ENCODE measurements around the gene ADAM12.

Gene ADAM12

DNA sequence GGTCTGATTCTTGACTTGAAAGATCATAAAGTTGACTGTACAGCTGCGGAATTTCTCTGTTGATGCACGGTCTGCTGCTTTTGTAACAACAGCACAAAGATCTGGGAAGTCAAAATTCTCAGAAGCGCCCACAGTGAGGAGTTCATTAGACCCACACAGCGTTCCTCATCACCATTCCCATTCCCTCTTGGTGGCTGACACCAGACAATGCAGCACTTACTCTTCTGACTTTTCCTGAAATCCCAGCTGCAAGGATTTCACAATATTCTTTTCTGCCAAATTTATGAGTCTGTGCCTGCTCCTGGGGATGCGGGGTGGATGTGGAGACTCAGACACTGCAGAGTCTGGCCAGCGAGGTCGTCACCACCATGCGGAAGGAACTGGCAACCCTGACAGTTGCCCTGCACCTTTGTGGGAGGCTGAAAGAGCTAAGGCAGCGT lies 258.0 kb downstream of the ADAM12 start:
- Histone ChIP-seq H3K4me1 (ENCODE audit: control insufficient read depth in 1 of 2, insufficient read depth in 1 of 2, low read depth in 1 of 2, low read length in 1 of 2) (peaks cover 5 to 20% of the 10 kb centered on the region in 2 experiments), H3K4me3 (ENCODE audit: low read depth in 1 of 2, low read length in 1 of 2) (no peak overlapping the region), H3K27ac (no peak overlapping the region), H3K9me3 (no peaks in the 10 kb centered on the region), H3K27me3 (no peaks in the 10 kb centered on the region), H3K36me3 (no peaks in the 10 kb centered on the region)
- TF ChIP-seq, protein P1, sequence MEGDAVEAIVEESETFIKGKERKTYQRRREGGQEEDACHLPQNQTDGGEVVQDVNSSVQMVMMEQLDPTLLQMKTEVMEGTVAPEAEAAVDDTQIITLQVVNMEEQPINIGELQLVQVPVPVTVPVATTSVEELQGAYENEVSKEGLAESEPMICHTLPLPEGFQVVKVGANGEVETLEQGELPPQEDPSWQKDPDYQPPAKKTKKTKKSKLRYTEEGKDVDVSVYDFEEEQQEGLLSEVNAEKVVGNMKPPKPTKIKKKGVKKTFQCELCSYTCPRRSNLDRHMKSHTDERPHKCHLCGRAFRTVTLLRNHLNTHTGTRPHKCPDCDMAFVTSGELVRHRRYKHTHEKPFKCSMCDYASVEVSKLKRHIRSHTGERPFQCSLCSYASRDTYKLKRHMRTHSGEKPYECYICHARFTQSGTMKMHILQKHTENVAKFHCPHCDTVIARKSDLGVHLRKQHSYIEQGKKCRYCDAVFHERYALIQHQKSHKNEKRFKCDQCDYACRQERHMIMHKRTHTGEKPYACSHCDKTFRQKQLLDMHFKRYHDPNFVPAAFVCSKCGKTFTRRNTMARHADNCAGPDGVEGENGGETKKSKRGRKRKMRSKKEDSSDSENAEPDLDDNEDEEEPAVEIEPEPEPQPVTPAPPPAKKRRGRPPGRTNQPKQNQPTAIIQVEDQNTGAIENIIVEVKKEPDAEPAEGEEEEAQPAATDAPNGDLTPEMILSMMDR (IDR thresholded peaks at IDR 0.05): no peak

DNA sequence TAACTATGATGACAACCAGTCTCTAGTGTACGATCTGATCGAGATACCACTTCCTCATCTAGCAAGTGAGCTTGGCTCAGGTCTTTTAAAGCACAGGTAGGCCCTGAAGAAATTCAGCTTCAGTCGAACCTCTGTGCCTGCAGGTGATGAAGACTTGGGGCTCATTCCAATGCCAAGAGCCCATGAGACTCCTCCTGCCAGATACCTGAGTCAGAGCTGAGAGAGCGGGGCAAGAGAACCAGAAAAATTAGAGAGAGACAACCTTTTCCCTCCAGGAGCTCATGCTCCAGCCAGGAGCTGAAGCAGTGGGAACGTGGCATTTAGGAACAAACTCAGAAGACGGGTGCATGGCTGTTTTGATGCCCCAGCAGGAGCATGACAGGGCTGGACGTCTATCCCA lies 259.3 kb downstream of the ADAM12 start:
- TF ChIP-seq, protein P1 (IDR thresholded peaks at IDR 0.05): no peak
- peaks cover 0 to 8% of the 10 kb centered on the region in 2 experiments for H3K4me1 ChIP-seq (ENCODE audit: control insufficient read depth in 1 of 2, insufficient read depth in 1 of 2, low read depth in 1 of 2, low read length in 1 of 2)
- no peaks in the 10 kb centered on the region for H3K9me3 ChIP-seq
- no peak overlapping the region for H3K27ac ChIP-seq
- no peaks in the 10 kb centered on the region for H3K27me3 ChIP-seq
- H3K4me3 ChIP-seq (ENCODE audit: low read depth in 1 of 2, low read length in 1 of 2): no peak overlapping the region
- no peaks in the 10 kb centered on the region for H3K36me3 ChIP-seq

DNA sequence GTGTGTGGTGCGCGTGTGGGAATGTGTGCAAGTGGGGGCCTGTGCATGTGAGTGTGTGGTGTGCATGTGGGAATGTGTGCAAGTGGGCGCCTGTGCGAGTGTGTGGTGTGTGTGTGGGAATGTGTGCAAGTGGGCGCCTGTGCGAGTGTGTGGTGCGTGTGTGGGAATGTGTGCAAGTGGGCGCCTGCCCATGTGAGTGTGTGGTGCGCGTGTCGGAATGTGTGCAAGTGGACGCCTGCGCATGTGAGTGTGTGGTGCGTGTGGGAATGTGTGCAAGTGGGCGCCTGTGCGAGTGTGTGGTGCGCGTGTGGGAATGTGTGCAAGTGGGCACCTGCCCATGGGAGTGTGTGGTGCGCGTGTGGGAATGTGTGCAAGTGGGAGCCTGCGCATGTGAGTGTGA lies 259.7 kb downstream of the ADAM12 start:
- H3K27me3 ChIP-seq: no peaks in the 10 kb centered on the region
- H3K4me3 ChIP-seq (ENCODE audit: low read depth in 1 of 2, low read length in 1 of 2): no peak overlapping the region
- peaks cover 0 to 5% of the 10 kb centered on the region in 2 experiments for H3K4me1 ChIP-seq (ENCODE audit: control insufficient read depth in 1 of 2, insufficient read depth in 1 of 2, low read depth in 1 of 2, low read length in 1 of 2)
- TF ChIP-seq, protein P1 (IDR thresholded peaks at IDR 0.05): no peak
- H3K36me3 ChIP-seq: no peaks in the 10 kb centered on the region
- no peak overlapping the region for H3K27ac ChIP-seq
- H3K9me3 ChIP-seq: no peaks in the 10 kb centered on the region

DNA sequence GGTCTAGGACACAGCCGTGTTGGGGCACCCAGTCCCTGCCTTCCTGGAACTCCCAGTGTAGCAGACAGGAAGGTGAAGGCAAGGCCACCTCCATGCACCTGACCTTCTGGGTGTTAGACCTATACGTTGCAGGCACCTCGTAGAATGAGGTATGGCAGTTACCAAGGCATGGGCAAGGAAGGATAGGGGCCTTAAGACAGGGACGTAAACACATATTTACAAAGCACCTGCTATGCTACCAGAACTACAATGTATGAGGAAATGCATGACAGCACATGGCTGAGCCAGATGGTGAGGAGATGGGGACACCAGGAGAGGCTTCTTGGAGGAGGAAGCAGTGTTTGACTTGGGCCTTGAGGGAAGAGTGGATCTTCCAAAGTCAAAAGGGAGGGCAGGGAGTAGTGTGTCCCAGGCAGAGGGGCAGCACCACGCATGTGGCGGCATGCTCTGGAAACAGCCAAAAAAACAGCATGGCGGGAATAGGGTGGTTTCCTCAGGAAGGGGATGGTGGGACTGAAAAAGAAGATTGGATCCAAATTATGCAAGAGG lies 260.7 kb downstream of the ADAM12 start:
- Histone ChIP-seq H3K27me3 (no peaks in the 10 kb centered on the region), H3K9me3 (no peaks in the 10 kb centered on the region), H3K36me3 (no peaks in the 10 kb centered on the region), H3K27ac (no peak overlapping the region), H3K4me3 (ENCODE audit: low read depth in 1 of 2, low read length in 1 of 2) (no peak overlapping the region), H3K4me1 (ENCODE audit: control insufficient read depth in 1 of 2, insufficient read depth in 1 of 2, low read depth in 1 of 2, low read length in 1 of 2) (peaks cover 0 to 5% of the 10 kb centered on the region in 2 experiments)
- TF ChIP-seq, protein P1 (IDR thresholded peaks at IDR 0.05): no peak

DNA sequence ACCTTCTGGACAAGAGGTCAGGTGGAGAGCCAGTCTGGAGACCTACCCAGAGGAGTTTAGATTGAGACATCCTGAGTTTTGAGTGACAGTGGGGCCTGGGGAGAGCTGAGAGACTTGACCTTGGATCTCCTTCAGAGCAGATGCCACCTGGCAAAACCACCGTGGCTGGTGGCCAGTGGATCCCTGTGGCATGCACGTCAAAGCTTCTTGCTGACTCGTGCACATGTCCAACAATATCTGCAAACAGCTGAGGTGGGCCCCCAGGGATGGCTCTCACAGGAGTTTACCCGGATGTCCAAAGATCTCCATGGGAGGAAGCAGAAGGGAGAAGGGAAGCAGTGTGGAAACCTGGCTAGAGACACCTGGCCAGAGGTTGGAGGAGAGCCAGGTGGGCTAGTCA lies 261.4 kb downstream of the ADAM12 start:
- no peaks in the 10 kb centered on the region for H3K36me3 ChIP-seq
- no peaks in the 10 kb centered on the region for H3K9me3 ChIP-seq
- no peak overlapping the region for H3K27ac ChIP-seq
- TF ChIP-seq, protein P1 (IDR thresholded peaks at IDR 0.05): no peak
- H3K4me1 ChIP-seq (ENCODE audit: control insufficient read depth in 1 of 2, insufficient read depth in 1 of 2, low read depth in 1 of 2, low read length in 1 of 2): peaks cover 0 to 5% of the 10 kb centered on the region in 2 experiments
- H3K27me3 ChIP-seq: no peaks in the 10 kb centered on the region
- no peak overlapping the region for H3K4me3 ChIP-seq (ENCODE audit: low read depth in 1 of 2, low read length in 1 of 2)

Data from neutrophil (primary cell).